ENCODE data around the gene BRCA2.

Gene BRCA2

GRCh38 chr13:32429433-32429909 lies 114.2 kb downstream of the BRCA2 start:
- no peak for DNase-seq

GRCh38 chr13:32430018-32430747 lies 114.9 kb downstream of the BRCA2 start:
- DNase-seq: no peak

GRCh38 chr13:32431361-32431760 lies 116.1 kb downstream of the BRCA2 start:
- DNase-seq: no peak

GRCh38 chr13:32432856-32433255 lies 117.5 kb downstream of the BRCA2 start:
- no peak for DNase-seq

GRCh38 chr13:32438871-32439270 lies 123.6 kb downstream of the BRCA2 start:
- DNase-seq: no peak

- DNase-seq: no peak
Measured at GRCh38 chr13:32443111-32443510, 127.8 kb downstream of the BRCA2 start.

- no peak for DNase-seq
Measured at GRCh38 chr13:32445461-32445860, 130.2 kb downstream of the BRCA2 start.

GRCh38 chr13:32446220-32446619 lies 130.9 kb downstream of the BRCA2 start:
- no peak for DNase-seq

GRCh38 chr13:32446773-32447465 lies 131.6 kb downstream of the BRCA2 start:
- DNase-seq: no peak

- no peak for DNase-seq
Measured at GRCh38 chr13:32447894-32448623, 132.8 kb downstream of the BRCA2 start.

GRCh38 chr13:32448972-32449371 lies 133.7 kb downstream of the BRCA2 start:
- no peak for DNase-seq

All from NCI-H187 treated with DMSO at 0.1 percent for 48 hours (cell line).